OCI-LY1 (cell line): Measurements from ENCODE around the gene STARD13.

ENCODE experiments used
- H2AFZ ChIP-seq: fragments of 200-600 bp; sonication (generic), shearing (Covaris generic); 2 replicates; pipeline ENCODE4 v1.6.0; 2014; ENCODE audit warnings: antibody characterized with exemption, mild to moderate bottlenecking, low read length
- H3F3A ChIP-seq: fragments of 200-600 bp; sonication (generic), shearing (Covaris generic); 2 replicates; pipeline ENCODE4 v1.6.0; 2014; ENCODE audit warnings: mild to moderate bottlenecking, antibody characterized with exemption, low read length, moderate library complexity; ENCODE audit not compliant: insufficient read depth
- H3K27ac ChIP-seq: fragments of 200-600 bp; sonication (generic); 2 replicates; pipeline ENCODE4 v1.5.1; 2014; ENCODE audit warnings: low read length, mixed run types, mild to moderate bottlenecking, low read depth; ENCODE audit not compliant: poor library complexity, severe bottlenecking
- H3K27me3 ChIP-seq: fragments of 200-600 bp; sonication (generic); 2 replicates; pipeline ENCODE4 v1.6.0; 2014; ENCODE audit warnings: antibody characterized with exemption, mild to moderate bottlenecking, low read length, moderate library complexity; ENCODE audit not compliant: insufficient read depth
- H3K36me3 ChIP-seq: fragments of 200-600 bp; sonication (generic); 2 replicates; pipeline ENCODE4 v1.6.1; 2014; ENCODE audit warnings: mild to moderate bottlenecking, antibody characterized with exemption, low read length, moderate library complexity, mixed read lengths; ENCODE audit not compliant: insufficient read depth
- H3K4me1 ChIP-seq: fragments of 200-600 bp; sonication (generic); 2 replicates; pipeline ENCODE4 v1.5.1; 2014; ENCODE audit warnings: mild to moderate bottlenecking, low read length, moderate library complexity; ENCODE audit not compliant: insufficient read depth, severe bottlenecking
- H3K4me2 ChIP-seq: fragments of 200-600 bp; sonication (generic), shearing (Covaris generic); 2 replicates; pipeline ENCODE4 v1.6.1; 2014; ENCODE audit warnings: low read length
- H3K4me3 ChIP-seq: fragments of 200-600 bp; sonication (generic); 2 replicates; pipeline ENCODE4 v1.5.1; 2014; ENCODE audit warnings: low read length, low read depth, mild to moderate bottlenecking, mixed read lengths; ENCODE audit not compliant: poor library complexity, severe bottlenecking
- H3K79me2 ChIP-seq: fragments of 200-600 bp; shearing (Covaris generic); 2 replicates; pipeline ENCODE4 v1.6.1; 2016; ENCODE audit warnings: mixed run types, low read length, mixed read lengths; ENCODE audit not compliant: insufficient read depth
- H3K9ac ChIP-seq: fragments of 200-600 bp; sonication (generic), shearing (Covaris generic); 2 replicates; pipeline ENCODE4 v1.6.1; 2014; ENCODE audit warnings: mild to moderate bottlenecking, low read length, mixed read lengths
- H3K9me2 ChIP-seq: fragments of 200-600 bp; sonication (generic), shearing (Covaris generic); 2 replicates; pipeline ENCODE4 v1.6.1; 2014; ENCODE audit warnings: low read depth, mild to moderate bottlenecking, low read length, mixed read lengths
- H3K9me3 ChIP-seq: fragments of 200-600 bp; shearing (Covaris generic); 2 replicates; pipeline ENCODE4 v1.6.1; 2014; ENCODE audit warnings: low read length, mixed read lengths
- H4K20me1 ChIP-seq: fragments of 200-600 bp; sonication (generic), shearing (Covaris generic); 2 replicates; pipeline ENCODE4 v1.6.0; 2016; ENCODE audit warnings: mild to moderate bottlenecking, low read length; ENCODE audit not compliant: insufficient read depth
- EZH2 ChIP-seq: fragments of 200-600 bp; sonication (generic), shearing (Covaris generic); IDR thresholded peaks from 2 replicates; pipeline ENCODE4 v1.8.0; 2017; ENCODE audit warnings: borderline replicate concordance, mixed run types, mild to moderate bottlenecking, antibody characterized with exemption, low read length, moderate library complexity, mixed read lengths
- TF ChIP-seq, protein P1 (sequence below): fragments of 200-600 bp; sonication (generic), shearing (Covaris generic); IDR thresholded peaks from 2 replicates; pipeline ENCODE4 v1.5.1; 2017; ENCODE audit warnings: mild to moderate bottlenecking, antibody characterized with exemption, low read length, moderate library complexity, mixed read lengths

The STARD13 gene

DNA sequence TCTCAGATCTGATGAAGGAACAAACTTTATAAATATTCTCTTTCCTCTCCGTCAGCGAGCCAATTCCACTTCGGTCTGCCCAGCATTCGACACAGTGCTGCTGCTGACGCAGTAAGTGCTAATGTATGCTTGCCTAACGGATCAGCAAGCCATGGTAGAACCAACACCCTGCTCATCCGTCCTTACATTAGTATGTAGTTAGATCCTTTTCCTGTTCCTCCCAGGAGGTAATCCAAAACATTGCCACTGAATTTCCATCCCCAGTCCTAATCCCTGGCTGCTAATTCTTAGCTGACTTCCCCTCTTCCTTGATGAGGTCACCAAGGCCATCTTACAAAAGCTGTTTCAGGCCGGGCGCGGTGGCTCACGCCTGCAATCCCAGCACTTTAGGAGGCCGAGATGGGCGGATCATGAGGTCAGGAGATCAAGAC lies 88.0 kb downstream of the STARD13 start:
- H3K36me3 ChIP-seq: no peaks in the 10 kb centered on the region
- no peak overlapping the region for H3K4me3 ChIP-seq
- no peak overlapping the region for H3K27ac ChIP-seq
- no peak overlapping the region for H3K9ac ChIP-seq
- H3K79me2 ChIP-seq: no peaks in the 10 kb centered on the region
- no peaks in the 10 kb centered on the region for H3K4me1 ChIP-seq
- no peaks in the 10 kb centered on the region for H3K27me3 ChIP-seq
- no peak for TF ChIP-seq EZH2
- TF ChIP-seq, protein P1, sequence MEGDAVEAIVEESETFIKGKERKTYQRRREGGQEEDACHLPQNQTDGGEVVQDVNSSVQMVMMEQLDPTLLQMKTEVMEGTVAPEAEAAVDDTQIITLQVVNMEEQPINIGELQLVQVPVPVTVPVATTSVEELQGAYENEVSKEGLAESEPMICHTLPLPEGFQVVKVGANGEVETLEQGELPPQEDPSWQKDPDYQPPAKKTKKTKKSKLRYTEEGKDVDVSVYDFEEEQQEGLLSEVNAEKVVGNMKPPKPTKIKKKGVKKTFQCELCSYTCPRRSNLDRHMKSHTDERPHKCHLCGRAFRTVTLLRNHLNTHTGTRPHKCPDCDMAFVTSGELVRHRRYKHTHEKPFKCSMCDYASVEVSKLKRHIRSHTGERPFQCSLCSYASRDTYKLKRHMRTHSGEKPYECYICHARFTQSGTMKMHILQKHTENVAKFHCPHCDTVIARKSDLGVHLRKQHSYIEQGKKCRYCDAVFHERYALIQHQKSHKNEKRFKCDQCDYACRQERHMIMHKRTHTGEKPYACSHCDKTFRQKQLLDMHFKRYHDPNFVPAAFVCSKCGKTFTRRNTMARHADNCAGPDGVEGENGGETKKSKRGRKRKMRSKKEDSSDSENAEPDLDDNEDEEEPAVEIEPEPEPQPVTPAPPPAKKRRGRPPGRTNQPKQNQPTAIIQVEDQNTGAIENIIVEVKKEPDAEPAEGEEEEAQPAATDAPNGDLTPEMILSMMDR: no peak
- H3F3A ChIP-seq: no peaks in the 10 kb centered on the region
- no peaks in the 10 kb centered on the region for H3K9me3 ChIP-seq
- no peak overlapping the region for H2AFZ ChIP-seq
- H3K9me2 ChIP-seq: no peaks in the 10 kb centered on the region
- no peak overlapping the region for H3K4me2 ChIP-seq
- no peaks in the 10 kb centered on the region for H4K20me1 ChIP-seq

DNA sequence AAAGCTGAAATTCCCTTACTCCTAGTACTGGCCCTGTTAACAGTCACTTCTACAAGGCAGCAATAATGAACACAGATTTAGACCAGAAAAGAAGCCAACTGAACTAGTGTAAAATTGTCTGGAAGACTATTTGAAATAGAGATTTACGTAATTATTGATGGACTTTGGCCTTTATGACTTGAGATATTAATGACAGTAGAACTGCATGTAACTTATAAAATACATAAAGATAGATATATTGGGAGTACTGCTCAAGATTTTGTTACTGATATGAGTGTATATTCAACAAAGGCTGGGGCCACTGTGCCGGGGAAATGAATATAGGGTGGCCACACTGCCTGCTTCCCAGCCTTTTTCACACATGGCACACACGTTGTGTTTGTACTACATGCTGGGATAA lies 88.8 kb downstream of the STARD13 start:
- Histone ChIP-seq H2AFZ (no peak overlapping the region), H3K4me1 (no peaks in the 10 kb centered on the region), H3K27ac (no peak overlapping the region)

DNA sequence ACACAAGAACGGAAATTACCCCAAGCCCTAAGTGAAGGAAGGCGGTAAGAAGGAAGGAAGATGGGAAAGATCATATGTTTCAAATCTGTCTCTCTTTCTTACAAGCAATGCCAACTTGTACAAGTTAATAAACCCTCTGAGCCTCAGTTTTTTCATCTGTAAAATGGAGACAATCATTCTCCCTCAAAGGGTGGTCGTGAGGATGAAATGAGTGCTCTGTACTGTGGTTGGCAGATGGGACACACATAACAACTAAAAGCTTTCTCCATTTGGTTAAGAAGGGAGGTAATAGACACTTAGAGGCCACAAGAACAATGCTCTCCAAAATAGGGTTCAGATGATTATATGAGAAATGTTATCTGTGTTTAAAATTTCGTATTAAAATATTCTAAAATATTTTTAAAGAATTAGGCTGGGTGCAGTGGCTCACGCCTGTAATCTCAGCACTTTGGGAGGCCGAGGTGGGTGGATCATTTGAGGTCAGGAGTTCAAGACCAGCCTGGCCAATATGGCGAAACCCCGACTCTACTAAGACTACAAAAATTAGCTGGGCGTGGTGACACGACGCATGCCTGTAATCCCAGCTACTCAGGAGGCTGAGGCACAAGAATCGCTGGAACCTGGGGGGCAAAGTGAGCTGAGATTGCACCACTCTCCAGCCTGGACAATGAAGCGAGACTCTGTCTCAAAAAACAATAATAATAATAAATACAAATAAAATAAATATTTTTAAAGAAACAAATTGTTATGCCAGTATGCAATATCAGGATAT lies 89.7 kb downstream of the STARD13 start:
- no peak overlapping the region for H3K9ac ChIP-seq
- no peaks in the 10 kb centered on the region for H3K9me3 ChIP-seq
- H3K4me2 ChIP-seq: no peak overlapping the region
- H2AFZ ChIP-seq: no peak overlapping the region
- H3K4me1 ChIP-seq: no peaks in the 10 kb centered on the region
- no peaks in the 10 kb centered on the region for H3K79me2 ChIP-seq
- H3K4me3 ChIP-seq: no peak overlapping the region
- no peaks in the 10 kb centered on the region for H4K20me1 ChIP-seq
- TF ChIP-seq, protein P1: no peak
- TF ChIP-seq EZH2: no peak
- no peaks in the 10 kb centered on the region for H3F3A ChIP-seq
- H3K36me3 ChIP-seq: no peaks in the 10 kb centered on the region
- no peaks in the 10 kb centered on the region for H3K27me3 ChIP-seq
- H3K9me2 ChIP-seq: no peaks in the 10 kb centered on the region
- H3K27ac ChIP-seq: no peak overlapping the region

More for the DNA sequence above, 88.8 kb downstream of the STARD13 start:
- Histone ChIP-seq H3K36me3 (no peaks in the 10 kb centered on the region), H3K79me2 (no peaks in the 10 kb centered on the region), H3K4me2 (no peak overlapping the region), H3K9me2 (no peaks in the 10 kb centered on the region), H4K20me1 (no peaks in the 10 kb centered on the region), H3F3A (no peaks in the 10 kb centered on the region), H3K9me3 (no peaks in the 10 kb centered on the region), H3K9ac (no peak overlapping the region), H3K4me3 (no peak overlapping the region), H3K27me3 (no peaks in the 10 kb centered on the region)
- TF ChIP-seq EZH2: no peak
- TF ChIP-seq, protein P1: no peak
